Endometrial microvascular endothelial cells (primary cell): Measurements from ENCODE around the gene OR52H1. TPM values are rescaled to one million over a fixed set of nuclear protein-coding genes. Genes with fewer than 3 reads are reported as not detected.

Source experiments
- in situ Hi-C: cut with HindIII; loops from 2 replicates; pipeline ENCODE4 v1.10.0; 2017; ENCODE audit warnings: low sequenced_read_pairs, low pct_unique_long_range_greater_than_20kb; ENCODE audit errors: inconsistent ontology term
- total RNA-seq: library from RNA; depleted of rRNA; stranded (reverse); fragments of >200 nt; gene quantifications from one replicate; pipeline ENCODE4 v1.2.3, GENCODE V29; 2015; ENCODE audit errors: inconsistent ontology term

The OR52H1 gene
- total RNA-seq, 1 donor from 2014 or later: not detected

DNA sequence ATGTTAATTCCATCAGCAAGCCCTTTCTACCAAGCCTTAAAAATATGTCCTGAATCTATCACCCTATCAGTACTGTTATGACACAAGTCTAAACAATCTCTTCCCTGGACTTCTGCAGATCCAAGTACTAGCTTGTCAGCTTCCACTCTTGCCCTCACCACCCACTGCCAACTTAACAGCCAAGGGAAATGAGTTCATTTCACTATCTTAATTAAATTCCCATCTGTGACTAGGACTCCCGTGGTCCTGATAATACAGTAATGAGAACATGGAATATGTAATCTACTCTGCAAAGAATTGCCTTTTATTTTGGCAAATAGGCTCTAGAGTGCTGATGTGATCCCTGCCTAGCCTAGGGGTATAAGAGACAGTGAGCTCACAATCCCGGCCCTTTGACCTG is 48.7 kb downstream of the OR52H1 start:
- in situ Hi-C loops: no loop called here

Other genes starting within 250 kb of the OR52H1 start
- gene OR51B4, start 246.6 kb downstream of the OR52H1 start, total RNA-seq: not detected
- not detected for gene OR51B2, start 224.2 kb downstream of the OR52H1 start, total RNA-seq
- not detected for gene OR51B5, start 205.0 kb downstream of the OR52H1 start, total RNA-seq
- not detected for gene OR51B6, start 197.0 kb downstream of the OR52H1 start, total RNA-seq
- gene OR51M1, start 164.7 kb downstream of the OR52H1 start, total RNA-seq: not detected
- not detected for gene OR51Q1, start 126.4 kb downstream of the OR52H1 start, total RNA-seq
- gene OR51I1, start 107.0 kb downstream of the OR52H1 start, total RNA-seq: not detected
- gene OR51I2, start 99.2 kb downstream of the OR52H1 start, total RNA-seq: not detected
- not detected for gene OR52D1, start 59.9 kb downstream of the OR52H1 start, total RNA-seq
- not detected for gene UBQLN3, start 38.6 kb downstream of the OR52H1 start, total RNA-seq
- not detected for gene UBQLNL, start 31.8 kb downstream of the OR52H1 start, total RNA-seq
- not detected for gene OR52B6, start 32.3 kb upstream of the OR52H1 start, total RNA-seq
- 9.7 TPM for gene TRIM6, start 48.1 kb upstream of the OR52H1 start, total RNA-seq
- gene TRIM34, start 76.5 kb upstream of the OR52H1 start, total RNA-seq: 11.8 TPM
- gene TRIM5, start 136.5 kb upstream of the OR52H1 start, total RNA-seq: 55.4 TPM
- gene TRIM22, start 141.2 kb upstream of the OR52H1 start, total RNA-seq: 112 TPM
- not detected for gene OR56B1, start 187.9 kb upstream of the OR52H1 start, total RNA-seq
- not detected for gene OR52N4, start 205.7 kb upstream of the OR52H1 start, total RNA-seq
- not detected for gene OR52N5, start 234.8 kb upstream of the OR52H1 start, total RNA-seq
- gene OR52N1, start 242.7 kb upstream of the OR52H1 start, total RNA-seq: not detected